ENCODE data around the gene SORT1. TPM values are rescaled to one million over a fixed set of nuclear protein-coding genes. Genes with fewer than 3 reads are reported as not detected.

SORT1 gene
- total RNA-seq, 1 donor = 48.5 TPM

DNA sequence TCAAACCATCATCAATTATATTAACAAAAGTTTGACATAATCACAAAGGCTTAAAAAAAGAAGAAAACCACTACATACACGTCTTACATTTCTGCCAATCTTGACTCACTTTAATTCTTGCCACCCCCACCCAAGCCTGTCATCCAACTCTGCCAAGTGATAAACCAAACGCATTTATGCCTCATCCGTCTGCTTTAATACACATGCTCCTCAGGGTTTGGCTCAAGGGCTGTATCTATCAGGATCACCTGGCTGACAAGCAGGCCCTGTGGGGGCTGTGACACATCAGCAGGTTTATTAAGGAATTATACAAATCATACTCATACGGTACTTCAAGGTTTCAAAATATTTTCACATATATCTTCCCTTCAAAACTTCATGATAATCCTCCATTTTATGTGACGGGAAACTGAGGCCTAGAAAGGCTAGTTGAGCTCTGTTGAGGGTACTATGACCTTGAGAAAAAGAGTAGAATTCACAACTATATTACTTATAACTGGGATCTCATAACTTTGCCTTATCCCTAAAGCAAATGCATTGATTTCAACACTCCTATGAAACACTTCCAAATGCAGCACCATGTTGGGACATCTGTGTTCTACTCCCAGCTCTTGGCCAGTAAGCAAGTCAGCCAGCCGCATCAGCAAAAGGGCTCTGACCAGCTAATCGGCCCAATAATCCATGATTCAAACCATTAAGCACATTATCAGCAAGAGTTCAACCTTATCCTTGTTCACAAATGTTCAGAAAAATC, 8.7 kb downstream of the SORT1 start:
- no peak for DNase-seq (ENCODE audit: insufficient read length, low spot score, missing footprints)

GRCh38 chr1:109388208-109388711, 9.5 kb downstream of the SORT1 start:
- no peak overlapping the region for H3K4me2 ChIP-seq (ENCODE audit: insufficient read depth, low read length)
- peaks cover 53% of the 10 kb centered on the region for H3K4me1 ChIP-seq (ENCODE audit: insufficient read depth, low read length)
- no peaks in the 10 kb centered on the region for H3K27me3 ChIP-seq (ENCODE audit: insufficient read depth, low read length)
- no peak overlapping the region for H2AFZ ChIP-seq (ENCODE audit: low read length)
- no peak overlapping the region for H3K4me3 ChIP-seq (ENCODE audit: insufficient read depth, low read length)
- peaks cover 2% of the 10 kb centered on the region for H3K9me3 ChIP-seq (ENCODE audit: low read depth, low read length)
- no peaks in the 10 kb centered on the region for H4K20me1 ChIP-seq (ENCODE audit: insufficient read depth, low read length)
- H3K79me2 ChIP-seq (ENCODE audit: insufficient read depth, low read length) = peaks cover 79% of the 10 kb centered on the region
- H3K27ac ChIP-seq (ENCODE audit: low read depth, low read length) = no peak overlapping the region
- no peaks in the 10 kb centered on the region for H3K36me3 ChIP-seq (ENCODE audit: insufficient read depth, low read length)
- DNase-seq (ENCODE audit: insufficient read length, low spot score, missing footprints) = peak; percentile 69
- TF ChIP-seq, protein P1, sequence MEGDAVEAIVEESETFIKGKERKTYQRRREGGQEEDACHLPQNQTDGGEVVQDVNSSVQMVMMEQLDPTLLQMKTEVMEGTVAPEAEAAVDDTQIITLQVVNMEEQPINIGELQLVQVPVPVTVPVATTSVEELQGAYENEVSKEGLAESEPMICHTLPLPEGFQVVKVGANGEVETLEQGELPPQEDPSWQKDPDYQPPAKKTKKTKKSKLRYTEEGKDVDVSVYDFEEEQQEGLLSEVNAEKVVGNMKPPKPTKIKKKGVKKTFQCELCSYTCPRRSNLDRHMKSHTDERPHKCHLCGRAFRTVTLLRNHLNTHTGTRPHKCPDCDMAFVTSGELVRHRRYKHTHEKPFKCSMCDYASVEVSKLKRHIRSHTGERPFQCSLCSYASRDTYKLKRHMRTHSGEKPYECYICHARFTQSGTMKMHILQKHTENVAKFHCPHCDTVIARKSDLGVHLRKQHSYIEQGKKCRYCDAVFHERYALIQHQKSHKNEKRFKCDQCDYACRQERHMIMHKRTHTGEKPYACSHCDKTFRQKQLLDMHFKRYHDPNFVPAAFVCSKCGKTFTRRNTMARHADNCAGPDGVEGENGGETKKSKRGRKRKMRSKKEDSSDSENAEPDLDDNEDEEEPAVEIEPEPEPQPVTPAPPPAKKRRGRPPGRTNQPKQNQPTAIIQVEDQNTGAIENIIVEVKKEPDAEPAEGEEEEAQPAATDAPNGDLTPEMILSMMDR (IDR thresholded peaks at IDR 0.05; ENCODE audit: extremely low read depth, low read depth, low read length) = no peak

More for the DNA sequence above, 8.7 kb downstream of the SORT1 start:
- Histone ChIP-seq H3K36me3 (ENCODE audit: insufficient read depth, low read length) (no peaks in the 10 kb centered on the region), H3K79me2 (ENCODE audit: insufficient read depth, low read length) (peaks cover 77% of the 10 kb centered on the region), H3K4me3 (ENCODE audit: insufficient read depth, low read length) (no peak overlapping the region), H3K27ac (ENCODE audit: low read depth, low read length) (peak overlapping the region; percentile 73), H3K9me3 (ENCODE audit: low read depth, low read length) (peaks cover 2% of the 10 kb centered on the region), H3K4me2 (ENCODE audit: insufficient read depth, low read length) (no peak overlapping the region), H3K27me3 (ENCODE audit: insufficient read depth, low read length) (no peaks in the 10 kb centered on the region), H4K20me1 (ENCODE audit: insufficient read depth, low read length) (no peaks in the 10 kb centered on the region), H3K4me1 (ENCODE audit: insufficient read depth, low read length) (peaks cover 56% of the 10 kb centered on the region), H2AFZ (ENCODE audit: low read length) (no peak overlapping the region)
- TF ChIP-seq, protein P1 (IDR thresholded peaks at IDR 0.05; ENCODE audit: extremely low read depth, low read depth, low read length) = no peak

- no peak overlapping the region for H2AFZ ChIP-seq (ENCODE audit: low read length)
- TF ChIP-seq, protein P1 (IDR thresholded peaks at IDR 0.05; ENCODE audit: extremely low read depth, low read depth, low read length) = no peak
- no peaks in the 10 kb centered on the region for H3K27me3 ChIP-seq (ENCODE audit: insufficient read depth, low read length)
- DNase-seq (ENCODE audit: insufficient read length, low spot score, missing footprints) = no peak
- H3K4me3 ChIP-seq (ENCODE audit: insufficient read depth, low read length) = no peak overlapping the region
- H4K20me1 ChIP-seq (ENCODE audit: insufficient read depth, low read length) = no peaks in the 10 kb centered on the region
- peaks cover 2% of the 10 kb centered on the region for H3K9me3 ChIP-seq (ENCODE audit: low read depth, low read length)
- no peaks in the 10 kb centered on the region for H3K36me3 ChIP-seq (ENCODE audit: insufficient read depth, low read length)
- H3K4me1 ChIP-seq (ENCODE audit: insufficient read depth, low read length) = peaks cover 33% of the 10 kb centered on the region
- H3K79me2 ChIP-seq (ENCODE audit: insufficient read depth, low read length) = peaks cover 83% of the 10 kb centered on the region
- no peak overlapping the region for H3K27ac ChIP-seq (ENCODE audit: low read depth, low read length)
- H3K4me2 ChIP-seq (ENCODE audit: insufficient read depth, low read length) = no peak overlapping the region
Observed at GRCh38 chr1:109386054-109386717, 11.5 kb downstream of the SORT1 start.

DNA sequence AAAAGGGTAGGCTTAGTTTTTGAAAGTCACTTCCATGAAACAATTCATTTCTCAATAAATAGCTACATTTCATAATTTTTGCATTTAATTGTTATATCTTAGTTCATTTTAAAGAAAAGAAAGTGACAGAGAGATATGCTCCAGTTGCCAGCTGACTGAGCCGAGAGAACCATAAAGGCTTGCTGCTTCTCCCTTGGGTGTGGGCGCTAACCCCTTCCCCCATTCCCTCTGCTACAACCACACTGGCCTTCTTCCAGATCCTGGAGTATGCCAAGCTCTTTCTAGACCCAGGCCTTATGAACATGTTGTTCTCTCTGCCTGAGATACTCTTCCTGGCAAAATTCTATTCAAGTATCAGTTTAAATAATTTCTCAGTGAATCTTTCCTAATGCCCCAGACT, 12.3 kb downstream of the SORT1 start:
- no peak for DNase-seq (ENCODE audit: insufficient read length, low spot score, missing footprints)
- H3K4me3 ChIP-seq (ENCODE audit: insufficient read depth, low read length) = no peak overlapping the region
- peaks cover 2% of the 10 kb centered on the region for H3K9me3 ChIP-seq (ENCODE audit: low read depth, low read length)
- H3K4me1 ChIP-seq (ENCODE audit: insufficient read depth, low read length) = peaks cover 25% of the 10 kb centered on the region
- no peaks in the 10 kb centered on the region for H3K27me3 ChIP-seq (ENCODE audit: insufficient read depth, low read length)
- H2AFZ ChIP-seq (ENCODE audit: low read length) = no peak overlapping the region
- no peak overlapping the region for H3K27ac ChIP-seq (ENCODE audit: low read depth, low read length)
- peaks cover 85% of the 10 kb centered on the region for H3K79me2 ChIP-seq (ENCODE audit: insufficient read depth, low read length)
- H3K4me2 ChIP-seq (ENCODE audit: insufficient read depth, low read length) = no peak overlapping the region
- no peaks in the 10 kb centered on the region for H3K36me3 ChIP-seq (ENCODE audit: insufficient read depth, low read length)
- H4K20me1 ChIP-seq (ENCODE audit: insufficient read depth, low read length) = no peaks in the 10 kb centered on the region
- TF ChIP-seq, protein P1 (IDR thresholded peaks at IDR 0.05; ENCODE audit: extremely low read depth, low read depth, low read length) = no peak

Data from osteoblast (primary cell).